Mucosa of gallbladder (tissue), 1 donor: ENCODE measurements around the gene AMMECR1L. TPM values are rescaled to one million over a fixed set of nuclear protein-coding genes. Genes with fewer than 3 reads are reported as not detected.
A peak's percentile ranks its signal among the peaks of the same experiment; 100 is the strongest.
"Not testable (repeated sequence)": the region's sequence is repeated elsewhere in the genome, so short reads cannot be mapped to it uniquely, and the experiment has no call there.

ENCODE experiments used
- DNase-seq: peaks from one replicate; pipeline ENCODE4 v3.0.0-alpha.2; 2020; ENCODE audit warnings: low spot score
- total RNA-seq: library from RNA; stranded (reverse); gene quantifications from one replicate; pipeline ENCODE4 v1.2.1, GENCODE V29; 2021
- donor health status: DM: no; HTN: no; CAD: no.

The AMMECR1L gene
- total RNA-seq, 1 donor from 2014 or later: 14.4 TPM

DNA sequence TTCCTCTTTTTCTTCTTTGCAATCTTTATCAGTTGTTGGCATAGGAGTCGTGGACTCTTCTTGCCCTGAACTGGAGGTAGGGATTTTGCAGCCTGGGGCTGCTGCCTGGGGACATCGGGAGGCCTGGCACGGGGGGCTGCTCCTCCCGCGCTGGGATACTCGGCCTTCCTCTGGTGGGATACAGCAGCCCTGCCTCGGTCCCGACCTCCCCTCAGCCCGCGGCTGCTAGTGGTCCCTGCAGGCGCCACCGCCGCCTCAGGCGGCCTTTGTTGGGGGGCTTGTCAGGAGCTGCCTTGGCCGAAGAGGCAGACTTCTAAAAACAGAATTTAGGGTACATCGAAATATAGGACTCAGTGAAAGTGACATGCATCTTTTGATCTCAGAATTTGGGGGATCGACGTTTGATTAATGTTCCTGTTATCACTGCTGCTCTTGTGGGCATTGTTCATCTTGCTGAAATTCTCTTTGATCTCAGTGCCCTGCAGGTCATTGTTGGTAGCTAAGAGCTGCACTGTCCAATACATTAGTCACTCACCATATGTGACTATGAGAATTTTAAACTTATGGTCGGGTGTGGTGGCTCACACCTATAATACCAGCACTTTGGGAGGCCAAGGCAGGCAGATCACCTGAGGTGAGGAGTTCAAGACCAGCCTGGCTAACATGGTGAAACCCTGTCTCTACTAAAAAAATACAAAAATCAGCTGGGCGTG lies 44.1 kb downstream of the AMMECR1L start:
- DNase-seq: no peak

DNA sequence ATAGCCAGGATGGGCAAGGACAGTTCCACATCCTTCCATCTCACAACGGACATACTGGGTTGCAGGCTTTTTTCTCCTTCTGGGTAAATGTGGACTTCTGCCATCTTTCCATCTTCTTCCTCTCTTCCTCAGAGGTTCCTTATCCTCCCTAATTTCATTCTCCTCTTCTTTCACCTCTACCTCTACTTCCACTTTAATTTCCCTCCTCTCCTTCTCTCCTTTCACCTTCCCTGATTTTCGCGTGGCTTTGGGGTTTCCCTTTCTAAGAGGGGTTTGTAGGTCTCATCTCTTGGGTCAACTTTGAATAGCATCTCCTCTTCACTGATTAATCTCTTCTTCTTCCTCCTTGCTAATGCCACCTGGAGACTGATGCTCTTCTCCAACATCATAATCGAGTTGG lies 44.9 kb downstream of the AMMECR1L start:
- DNase-seq: no peak

DNA sequence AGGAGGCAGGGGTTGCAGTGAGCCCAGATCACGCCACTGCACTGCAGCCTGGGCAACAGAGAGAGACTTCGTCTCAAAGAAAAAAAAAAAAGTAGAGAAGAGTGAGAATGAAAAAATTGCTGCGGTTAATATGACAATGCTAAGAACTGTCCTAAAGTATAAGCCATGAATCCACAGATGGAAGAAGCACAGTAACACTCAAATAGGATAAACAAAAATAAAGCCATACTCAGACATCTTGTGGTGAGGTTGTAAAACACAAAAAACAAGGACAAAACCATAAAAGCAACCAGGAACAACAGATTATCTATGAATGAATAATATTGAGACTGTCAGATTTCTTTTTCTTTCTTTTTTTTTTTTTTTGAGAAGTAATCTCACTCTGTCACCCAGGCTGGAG lies 50.8 kb downstream of the AMMECR1L start:
- no peak for DNase-seq

DNA sequence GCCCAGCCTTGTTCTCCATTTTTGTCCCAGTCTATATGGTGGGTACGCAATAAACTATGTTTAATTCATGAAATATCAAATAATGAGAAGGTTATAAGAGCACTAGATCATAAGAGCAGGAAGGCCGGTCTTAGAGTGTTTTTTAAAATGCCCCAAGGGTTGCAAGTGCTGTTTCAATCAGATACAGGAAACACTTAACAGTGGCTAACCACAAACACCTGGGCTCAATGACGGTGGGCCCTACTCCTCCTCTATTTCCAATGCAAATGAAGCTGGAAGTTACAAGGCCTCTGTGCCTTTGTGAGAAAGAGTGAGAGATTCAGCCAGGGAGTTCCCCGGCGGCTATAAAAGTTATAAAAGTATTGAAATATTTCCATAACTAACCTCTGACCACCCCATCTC lies 55.9 kb downstream of the AMMECR1L start:
- DNase-seq: peak; percentile 16

DNA sequence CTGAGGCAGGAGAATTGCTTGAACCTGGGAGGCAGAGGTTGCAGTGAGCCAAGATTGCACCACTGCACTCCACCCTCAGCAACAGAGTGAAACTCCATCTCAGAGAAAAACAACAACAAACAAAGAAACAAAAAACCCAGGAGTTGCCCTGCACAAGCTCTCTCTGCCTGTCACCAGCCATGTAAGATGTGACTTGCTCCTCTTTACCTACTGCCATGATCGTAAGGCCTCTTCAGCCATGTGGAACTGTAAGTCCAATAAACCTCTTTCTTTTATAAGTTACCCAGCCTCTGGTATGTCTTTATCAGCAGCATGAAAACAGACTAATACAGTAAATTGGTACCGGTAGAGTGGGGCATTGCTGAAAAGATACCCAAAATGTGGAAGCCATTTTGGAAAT lies 59.0 kb downstream of the AMMECR1L start:
- not testable (repeated sequence) for DNase-seq

- no peak for DNase-seq
Measured at GRCh38 chr2:127826047-127826446, 59.7 kb downstream of the AMMECR1L start.

GRCh38 chr2:127820080-127820668 lies 65.6 kb downstream of the AMMECR1L start:
- DNase-seq: no peak

GRCh38 chr2:127818794-127819425 lies 66.8 kb downstream of the AMMECR1L start:
- no peak for DNase-seq

- DNase-seq: no peak
Measured at GRCh38 chr2:127818241-127818640, 67.5 kb downstream of the AMMECR1L start.

DNA sequence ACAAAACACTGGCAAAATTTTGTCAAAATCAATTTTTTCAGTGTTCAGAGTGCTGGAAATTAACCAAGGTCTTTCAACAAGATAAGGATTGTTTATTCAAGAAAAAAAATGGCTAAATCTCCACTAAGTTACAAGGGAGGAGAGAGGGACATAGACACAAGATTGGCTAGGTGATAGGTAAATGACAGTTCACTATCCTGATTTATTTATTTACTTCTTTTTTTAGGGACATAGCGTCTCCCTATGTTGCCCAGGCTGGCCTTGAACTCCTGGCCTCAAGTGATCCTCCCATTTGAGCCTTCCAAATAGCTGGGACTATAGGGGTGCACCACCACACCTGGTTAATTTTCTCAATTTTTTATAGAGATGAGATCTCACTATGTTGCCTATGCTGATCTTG lies 71.1 kb downstream of the AMMECR1L start:
- no peak for DNase-seq

- DNase-seq: not testable (repeated sequence)
Measured at GRCh38 chr2:127812441-127812840, 73.3 kb downstream of the AMMECR1L start.

Other genes starting within 250 kb of the AMMECR1L start
- 0.17 TPM for gene GPR17, start 239.8 kb downstream of the AMMECR1L start, total RNA-seq
- 104 TPM for gene LIMS2, start 210.4 kb downstream of the AMMECR1L start, total RNA-seq
- 7.2 TPM for gene SFT2D3, start 184.5 kb downstream of the AMMECR1L start, total RNA-seq
- gene WDR33, start 74.8 kb downstream of the AMMECR1L start, total RNA-seq: 49.2 TPM
- gene POLR2D, start 27.8 kb downstream of the AMMECR1L start, total RNA-seq: 21.4 TPM
- 22.0 TPM for gene SAP130, start 142.1 kb upstream of the AMMECR1L start, total RNA-seq
- gene UGGT1, start 205.2 kb upstream of the AMMECR1L start, total RNA-seq: 52.6 TPM